Measurements from ENCODE around the gene RAB27A.

DNA sequence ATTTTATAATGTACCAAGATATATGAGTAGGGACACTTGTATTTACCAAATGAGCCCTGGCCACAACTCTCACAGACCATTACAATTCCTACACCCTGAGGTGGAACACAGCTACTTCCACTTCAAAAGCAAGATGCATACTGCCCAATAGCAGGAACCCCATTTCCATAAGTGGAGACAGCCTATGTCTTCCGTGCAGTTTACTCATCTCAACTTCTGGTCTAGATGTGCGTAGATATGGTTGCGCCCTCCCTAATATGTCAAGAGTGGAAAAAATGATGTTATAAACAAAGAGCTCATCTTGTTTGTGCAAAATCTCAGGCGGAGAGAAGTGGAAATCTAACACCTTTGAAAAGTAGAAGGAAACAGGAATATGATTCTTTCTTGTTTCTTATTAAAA lies 44.6 kb downstream of the RAB27A start:
- no peak for TF ChIP-seq MAFK (IDR thresholded peaks at IDR 0.05; ENCODE audit: low read depth, low read length)
- TF ChIP-seq CBX8 (IDR thresholded peaks at IDR 0.05; ENCODE audit: borderline replicate concordance, low read depth, low read length) = no peak
- TF ChIP-seq, protein P1, sequence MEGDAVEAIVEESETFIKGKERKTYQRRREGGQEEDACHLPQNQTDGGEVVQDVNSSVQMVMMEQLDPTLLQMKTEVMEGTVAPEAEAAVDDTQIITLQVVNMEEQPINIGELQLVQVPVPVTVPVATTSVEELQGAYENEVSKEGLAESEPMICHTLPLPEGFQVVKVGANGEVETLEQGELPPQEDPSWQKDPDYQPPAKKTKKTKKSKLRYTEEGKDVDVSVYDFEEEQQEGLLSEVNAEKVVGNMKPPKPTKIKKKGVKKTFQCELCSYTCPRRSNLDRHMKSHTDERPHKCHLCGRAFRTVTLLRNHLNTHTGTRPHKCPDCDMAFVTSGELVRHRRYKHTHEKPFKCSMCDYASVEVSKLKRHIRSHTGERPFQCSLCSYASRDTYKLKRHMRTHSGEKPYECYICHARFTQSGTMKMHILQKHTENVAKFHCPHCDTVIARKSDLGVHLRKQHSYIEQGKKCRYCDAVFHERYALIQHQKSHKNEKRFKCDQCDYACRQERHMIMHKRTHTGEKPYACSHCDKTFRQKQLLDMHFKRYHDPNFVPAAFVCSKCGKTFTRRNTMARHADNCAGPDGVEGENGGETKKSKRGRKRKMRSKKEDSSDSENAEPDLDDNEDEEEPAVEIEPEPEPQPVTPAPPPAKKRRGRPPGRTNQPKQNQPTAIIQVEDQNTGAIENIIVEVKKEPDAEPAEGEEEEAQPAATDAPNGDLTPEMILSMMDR (IDR thresholded peaks at IDR 0.05; ENCODE audit: control extremely low read depth in 1 of 3, insufficient read depth in 1 of 3, low read depth in 1 of 3, low read length in 3 of 3) = no peak
- TF ChIP-seq TCF12 (IDR thresholded peaks at IDR 0.05; ENCODE audit: low read depth, low read length) = no peak
- no peak for TF ChIP-seq JUN (IDR thresholded peaks at IDR 0.05; ENCODE audit: low read depth, low read length)
